Measurements from ENCODE around the gene AHRR.

The AHRR gene

DNA sequence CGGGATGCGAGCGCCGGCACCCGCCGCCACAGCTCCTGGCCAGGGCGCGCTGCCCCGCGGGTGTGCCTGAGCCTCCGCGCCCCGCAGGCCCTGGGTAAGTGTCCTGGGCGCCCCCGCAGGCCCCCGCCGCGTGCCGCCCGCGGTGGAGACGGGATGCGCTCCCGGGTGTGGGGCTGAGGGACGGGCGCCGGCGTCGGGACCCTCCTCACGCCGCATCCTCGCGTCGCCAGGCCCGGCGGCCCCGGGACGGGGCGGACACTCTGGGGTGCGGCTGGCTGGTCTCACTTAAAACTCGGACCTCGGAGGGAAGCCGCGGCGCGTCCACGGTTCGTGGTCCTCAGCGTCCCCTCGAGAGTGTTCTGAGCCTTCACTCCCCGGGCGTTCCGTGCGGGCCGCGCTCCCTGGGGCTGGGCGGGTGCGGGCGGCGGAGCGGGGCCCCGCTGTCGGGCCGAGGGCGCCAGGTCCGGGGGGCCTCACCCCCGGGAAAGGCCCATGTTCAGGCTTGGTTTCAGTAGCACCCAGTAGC, 275 bp downstream of the AHRR start:
- DNase-seq, result no peak

- no peak for DNase-seq
These were observed 897 bp downstream of the AHRR start for GRCh38 chr5:322281-322941.

DNA sequence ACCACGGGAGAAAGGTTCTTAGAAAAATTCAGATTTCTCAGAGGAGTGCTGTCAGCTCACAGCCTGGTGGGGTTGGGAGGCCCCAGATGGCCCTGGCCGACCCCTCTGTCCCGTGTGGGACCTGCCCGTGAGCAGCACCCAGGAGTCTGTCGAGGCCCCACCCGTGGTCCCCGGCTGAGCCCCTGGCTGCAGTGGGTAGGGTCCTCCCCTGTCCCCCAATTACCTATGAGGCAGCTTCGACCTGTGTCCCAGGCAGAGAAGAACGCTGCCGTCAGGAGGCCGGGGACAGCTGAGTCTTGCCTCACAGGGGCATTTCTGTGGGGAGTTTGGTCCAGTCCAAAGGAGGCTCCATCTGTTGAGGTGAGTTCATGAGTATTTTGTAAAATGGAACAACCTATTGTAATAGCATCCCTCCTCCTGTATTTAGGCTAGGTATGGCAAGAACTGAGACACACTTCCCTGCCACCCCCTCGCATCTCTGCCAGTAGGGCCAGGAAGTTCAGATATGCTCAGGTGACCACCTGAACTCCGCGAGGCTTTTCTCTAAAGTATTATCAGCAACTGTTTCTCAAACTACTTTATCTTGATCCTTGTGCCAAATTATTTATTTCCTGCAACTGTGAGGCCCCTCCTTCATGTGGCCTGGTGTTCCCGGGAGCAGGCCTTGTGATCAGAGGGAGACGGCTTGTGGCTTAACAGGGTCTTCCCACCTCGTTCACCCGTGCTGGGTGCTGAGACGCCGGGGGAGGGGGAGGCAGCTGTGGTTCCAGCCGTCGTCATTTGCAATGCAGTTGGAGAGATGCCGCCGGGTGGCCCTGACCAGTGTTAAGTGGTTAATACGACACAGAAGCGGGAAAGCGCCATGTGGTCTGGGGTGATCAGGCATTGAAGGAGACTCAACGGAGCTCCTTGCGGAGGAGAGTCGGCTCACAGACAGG, 1.7 kb downstream of the AHRR start:
- no peak for DNase-seq

- DNase-seq, result no peak
These were observed 3.5 kb downstream of the AHRR start for GRCh38 chr5:324736-325612.

DNA sequence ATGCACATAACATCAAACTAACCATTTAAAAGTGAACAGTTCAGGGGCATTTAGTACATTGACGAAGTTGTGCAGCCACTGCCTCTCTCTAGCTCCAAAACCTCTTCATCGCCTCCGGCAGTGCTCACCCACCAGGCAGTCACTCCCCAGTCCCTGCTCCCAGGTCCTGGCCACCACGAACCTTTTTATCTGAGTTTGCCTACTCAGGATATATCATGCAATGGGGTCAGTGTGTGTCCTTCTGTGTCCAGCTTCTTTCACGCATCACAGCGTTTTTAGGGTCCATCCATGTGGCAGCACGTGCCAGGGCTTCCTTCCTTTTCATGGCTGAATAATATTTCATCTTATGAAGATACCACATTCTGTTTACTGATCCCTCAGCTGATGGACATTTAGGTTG, 4.6 kb downstream of the AHRR start:
- no peak for DNase-seq

GRCh38 chr5:329121-329735, 7.7 kb downstream of the AHRR start:
- DNase-seq, result no peak

- DNase-seq, result no peak
These were observed 8.3 kb downstream of the AHRR start for GRCh38 chr5:329768-330167.

DNA sequence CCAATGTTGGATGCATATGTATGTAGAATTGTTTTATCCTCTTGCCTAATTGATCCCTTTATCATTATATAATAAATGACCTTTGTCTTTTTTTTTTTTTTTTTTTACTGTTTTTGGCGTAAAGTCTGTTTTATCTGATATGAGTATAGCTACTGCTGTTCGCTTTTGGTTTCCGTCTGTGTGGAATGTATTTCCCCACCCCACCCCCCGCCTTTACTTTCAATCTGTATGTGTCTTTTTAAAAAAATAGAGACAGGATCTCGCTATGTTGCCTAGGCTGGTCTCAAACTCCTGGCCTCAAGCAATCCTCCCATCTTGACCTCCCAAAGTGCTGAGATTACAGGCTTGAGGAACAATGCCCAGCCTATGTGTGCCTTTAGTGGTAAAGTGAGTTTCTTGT, 11.3 kb downstream of the AHRR start:
- no peak for DNase-seq

DNA sequence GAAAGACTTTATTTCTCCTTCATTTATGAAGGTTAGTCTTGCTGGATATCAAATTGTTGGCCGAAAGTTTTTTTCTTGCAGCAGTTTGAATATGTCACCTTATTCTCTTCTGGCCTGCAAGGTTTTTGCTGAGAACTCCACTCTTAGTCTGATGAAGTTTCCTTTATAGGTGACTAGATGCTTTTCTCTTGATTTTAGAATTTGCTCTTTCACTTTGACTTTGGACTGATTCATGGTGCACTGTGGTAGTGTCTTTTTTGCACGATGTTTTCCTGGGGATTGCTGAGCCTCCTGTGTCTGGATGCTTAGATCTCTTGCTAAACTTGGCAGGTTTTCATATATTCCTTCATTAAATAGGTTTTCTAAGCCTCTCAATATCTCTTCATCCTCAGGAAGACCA, 12.4 kb downstream of the AHRR start:
- DNase-seq, result no peak

DNA sequence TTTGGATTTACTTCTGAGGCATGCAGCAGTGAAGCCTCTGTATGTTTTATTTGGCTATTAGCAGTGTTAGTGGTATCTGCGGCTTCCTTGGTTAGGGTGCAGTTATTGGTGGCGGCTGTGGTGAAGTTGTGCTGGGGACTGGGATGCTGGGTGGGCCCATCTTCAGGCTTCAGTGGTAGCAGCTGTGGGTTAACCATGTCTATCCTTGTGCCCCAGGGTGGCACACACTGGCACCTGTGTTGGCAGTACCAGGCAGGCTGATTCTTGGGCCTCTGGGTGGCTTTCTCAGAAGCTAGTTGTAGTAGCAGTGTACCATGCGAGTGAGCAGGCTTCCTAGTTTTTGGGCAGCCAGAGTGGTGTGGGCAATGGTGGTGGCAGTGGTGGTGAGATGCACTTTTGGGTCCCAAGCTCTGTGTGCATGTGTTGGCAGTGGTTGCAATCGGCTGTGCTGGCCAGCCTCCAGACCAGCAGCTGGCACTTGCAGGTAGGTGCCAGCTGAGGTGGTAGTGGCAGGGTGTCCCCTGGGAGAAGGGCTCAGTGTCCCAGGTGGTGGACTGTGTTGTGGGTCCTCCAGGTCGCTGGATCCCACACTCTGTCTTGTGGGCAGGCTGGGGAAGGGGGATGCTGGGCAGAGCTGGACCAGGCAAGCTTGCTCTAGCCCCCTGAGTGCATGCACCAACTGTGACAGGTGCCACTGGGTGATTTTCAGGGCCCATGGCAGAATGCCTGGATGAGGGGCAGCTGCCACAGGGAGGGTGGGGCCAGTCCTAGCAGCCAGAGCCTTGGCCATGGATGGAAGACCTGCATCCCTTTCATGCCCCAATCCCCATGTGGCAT, 13.6 kb downstream of the AHRR start:
- DNase-seq, result no peak

- DNase-seq, result no peak
These were observed 14.2 kb downstream of the AHRR start for GRCh38 chr5:335740-336038.

DNA sequence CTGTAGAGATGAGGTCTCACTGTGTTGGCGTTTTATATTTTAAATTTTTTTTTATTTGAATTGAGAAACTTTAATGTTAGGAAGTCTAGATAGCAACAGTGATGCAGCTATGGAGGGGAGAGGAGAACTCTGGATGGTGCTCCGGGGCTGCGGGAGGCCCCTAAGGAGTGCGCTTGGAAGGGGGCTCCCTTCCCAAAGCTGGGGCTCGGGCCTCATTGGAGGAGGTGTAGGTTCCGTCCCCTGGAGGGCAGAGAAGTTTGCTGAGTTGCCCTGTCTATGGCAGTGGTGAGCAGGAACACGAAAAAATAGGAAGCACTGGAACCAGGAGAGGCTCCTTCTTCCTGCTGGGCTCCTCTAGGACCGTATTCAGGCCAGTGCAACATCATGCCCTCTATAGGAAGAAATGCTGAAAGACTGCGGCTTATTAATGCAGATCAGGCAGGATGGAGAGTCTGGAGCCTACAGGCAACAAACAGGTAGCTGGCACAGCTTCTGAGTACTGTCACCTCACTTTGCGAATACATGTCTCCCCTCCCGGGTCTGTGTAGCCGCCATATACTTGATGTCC, 16.1 kb downstream of the AHRR start:
- DNase-seq, result no peak

DNA sequence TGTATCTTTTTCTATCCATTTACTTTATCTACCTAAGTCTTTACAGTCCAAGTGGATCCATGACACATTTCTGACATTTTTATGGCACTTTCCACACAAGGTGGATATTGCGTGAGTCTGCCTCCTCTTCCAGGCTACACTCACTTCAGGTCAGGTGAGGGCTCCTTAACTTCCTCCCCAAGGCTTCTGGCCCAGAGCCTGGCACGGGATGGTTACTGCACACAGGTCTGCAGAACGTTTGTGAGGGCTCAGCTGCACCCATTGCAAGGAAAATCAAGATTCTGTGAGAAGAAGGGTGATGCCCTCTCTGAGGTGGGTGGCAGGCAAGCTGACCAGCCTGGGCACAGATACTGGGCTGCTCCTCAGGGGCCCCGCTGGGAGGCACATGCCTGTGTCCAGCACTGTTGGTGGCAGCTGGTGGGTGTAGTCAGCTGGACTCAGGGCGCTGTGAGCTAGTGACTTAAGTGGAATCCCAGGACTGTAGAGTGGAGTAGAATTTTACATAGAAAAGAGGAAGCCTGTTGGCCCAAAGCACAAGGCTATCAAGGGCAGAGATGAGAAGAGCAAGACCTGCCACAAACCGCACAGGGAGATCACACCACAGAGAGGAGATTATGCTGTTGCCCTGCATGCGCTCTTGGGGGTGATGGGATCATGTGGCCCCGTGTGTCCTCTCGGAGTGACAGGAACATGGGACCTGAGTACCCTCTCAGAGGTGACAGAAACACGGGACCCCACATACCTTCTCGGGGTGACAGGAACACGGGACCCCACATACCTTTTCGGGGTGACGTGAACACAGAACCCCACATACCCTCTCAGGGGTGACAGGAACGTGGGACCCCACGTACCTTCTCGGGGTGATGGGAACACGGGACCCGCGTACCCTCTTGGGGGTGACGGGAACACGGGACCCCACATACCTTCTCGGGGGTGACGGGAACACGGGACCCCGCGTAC, 21.3 kb downstream of the AHRR start:
- DNase-seq, result no peak

- DNase-seq, result peak; percentile 14
These were observed 22.2 kb downstream of the AHRR start for GRCh38 chr5:343461-344401.

DNA sequence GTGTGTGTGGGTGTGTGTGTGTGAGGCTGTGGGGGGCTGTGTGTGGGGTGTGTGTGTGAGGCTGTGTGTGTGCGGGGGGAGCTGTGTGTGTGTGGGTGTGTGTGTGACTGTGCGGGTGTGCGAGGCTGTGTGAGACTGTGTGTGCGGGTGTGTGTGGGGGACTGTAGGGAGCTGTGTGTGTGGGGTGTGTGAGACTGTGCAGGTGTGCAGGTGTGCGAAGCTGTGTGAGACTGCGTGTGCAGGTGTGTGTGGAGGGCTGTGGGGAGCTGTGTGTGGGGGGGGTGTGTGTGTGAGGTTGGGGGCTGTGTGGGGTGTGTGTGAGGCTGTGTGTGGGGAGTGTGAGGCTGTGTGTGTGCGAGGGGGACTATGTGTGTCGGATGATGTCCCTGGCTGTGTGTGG, 23.2 kb downstream of the AHRR start:
- no peak for DNase-seq

- DNase-seq, result no peak
These were observed 24.1 kb downstream of the AHRR start for GRCh38 chr5:345404-346195.

- no peak for DNase-seq
These were observed 24.9 kb downstream of the AHRR start for GRCh38 chr5:346229-346935.

All from activated T-cell treated with anti-CD3 and anti-CD28 coated beads for 4 hours (primary cell).